WTC11 (cell line): Measurements from ENCODE around the gene EPHA1. TPM values are rescaled to one million over a fixed set of nuclear protein-coding genes. Genes with fewer than 3 reads are reported as not detected.

Experiments used
- ATAC-seq: fragments of 200-7000 bp; cut with Tn5 transposase; 2 replicates; pipeline ENCODE4 v1.10.0; 2021; ENCODE audit warnings: mild to moderate bottlenecking, moderate library complexity
- CTCF ChIA-PET: fragments of 300-600 bp; sonication (Branson Sonifier 250); formaldehyde crosslinking; loops from one replicate; lab custom pipeline; 2021; ENCODE audit warnings: antibody characterized with exemption; lab: Charles Lee
- POLR2A ChIA-PET: fragments of 350-600 bp; sonication (Branson Sonifier 250); formaldehyde crosslinking; loops from one replicate; lab custom pipeline; 2021; ENCODE audit warnings: antibody characterized with exemption; lab: Charles Lee
- DNase-seq: peaks from one replicate; pipeline ENCODE4 v3.0.0; 2021; ENCODE audit warnings: low spot score
- H3K27ac Mint-ChIP-seq: 2 replicates; pipeline ENCODE4 v1.8.0; 2021; ENCODE audit warnings: mixed read lengths
- H3K27me3 Mint-ChIP-seq: 2 replicates; pipeline ENCODE4 v1.8.0; 2021; ENCODE audit warnings: low read depth, mild to moderate bottlenecking, moderate library complexity, mixed read lengths
- H3K36me3 Mint-ChIP-seq: 2 replicates; pipeline ENCODE4 v1.8.0; 2021; ENCODE audit warnings: mixed read lengths
- H3K4me1 Mint-ChIP-seq: 2 replicates; pipeline ENCODE4 v1.8.0; 2022; ENCODE audit warnings: mixed read lengths
- H3K4me3 Mint-ChIP-seq: 2 replicates; pipeline ENCODE4 v1.8.0; 2021; ENCODE audit warnings: mild to moderate bottlenecking, moderate library complexity, mixed read lengths
- H3K9me3 Mint-ChIP-seq: 2 replicates; pipeline ENCODE4 v1.8.0; 2021; ENCODE audit warnings: mixed read lengths
- ATF1 ChIP-seq: sonication (generic); formaldehyde crosslinking; IDR thresholded peaks from 2 replicates; pipeline ENCODE4 v1.8.1; 2023; ENCODE audit warnings: mild to moderate bottlenecking, moderate library complexity, missing genetic modification reagents
- CTCF ChIP-seq: fragments of 200-600 bp; IDR thresholded peaks from 2 replicates; pipeline ENCODE4 v1.8.0; 2022; ENCODE audit warnings: antibody characterized with exemption
- FOXP1 ChIP-seq: sonication (generic); formaldehyde crosslinking; IDR thresholded peaks from 2 replicates; pipeline ENCODE4 v1.8.0; 2022; ENCODE audit warnings: missing genetic modification reagents, mild to moderate bottlenecking, moderate library complexity, borderline replicate concordance
- GABPB1 ChIP-seq: sonication (generic); formaldehyde crosslinking; IDR thresholded peaks from 2 replicates; pipeline ENCODE4 v1.8.1; 2023; ENCODE audit warnings: mild to moderate bottlenecking, missing genetic modification reagents
- HMGXB4 ChIP-seq: sonication (generic); formaldehyde crosslinking; IDR thresholded peaks from 2 replicates; pipeline ENCODE4 v1.8.1; 2023; ENCODE audit warnings: mild to moderate bottlenecking, moderate library complexity, missing genetic modification reagents
- NR1H2 ChIP-seq: sonication (generic); formaldehyde crosslinking; IDR thresholded peaks from 2 replicates; pipeline ENCODE4 v1.9.0; 2021; ENCODE audit warnings: mild to moderate bottlenecking, moderate library complexity, missing genetic modification reagents
- SMAD4 ChIP-seq: sonication (generic); formaldehyde crosslinking; IDR thresholded peaks from 2 replicates; pipeline ENCODE4 v1.8.0; 2022; ENCODE audit warnings: mild to moderate bottlenecking, missing genetic modification reagents
- TCF7 ChIP-seq: sonication (generic); formaldehyde crosslinking; IDR thresholded peaks from 2 replicates; pipeline ENCODE4 v1.8.0; 2022; ENCODE audit warnings: mild to moderate bottlenecking, low read depth, missing genetic modification reagents, moderate library complexity
- ZBTB43 ChIP-seq: sonication (generic); formaldehyde crosslinking; IDR thresholded peaks from 2 replicates; pipeline ENCODE4 v1.8.1; 2023; ENCODE audit warnings: mild to moderate bottlenecking, missing genetic modification reagents
- ZNF138 ChIP-seq: sonication (generic); formaldehyde crosslinking; conservative IDR thresholded peaks from 2 replicates; pipeline ENCODE4 v1.8.1; 2022; ENCODE audit warnings: mild to moderate bottlenecking, moderate library complexity, missing genetic modification reagents
- total RNA-seq: library from RNA; stranded (reverse); gene quantifications from 3 replicates; pipeline ENCODE4 v1.2.3, GENCODE V29; 2021
- TF ChIP-seq, protein P1 (sequence below): sonication (generic); formaldehyde crosslinking; conservative IDR thresholded peaks from 2 replicates; pipeline ENCODE4 v1.8.1; 2023; ENCODE audit warnings: mild to moderate bottlenecking, low read depth, missing genetic modification reagents, moderate library complexity
- TF ChIP-seq, protein P2 (sequence below): sonication (generic); formaldehyde crosslinking; IDR thresholded peaks from 2 replicates; pipeline ENCODE4 v1.8.1; 2023; ENCODE audit warnings: mild to moderate bottlenecking, missing genetic modification reagents, borderline replicate concordance
- TF ChIP-seq, protein P3 (sequence below): sonication (generic); formaldehyde crosslinking; IDR thresholded peaks from 2 replicates; pipeline ENCODE4 v1.8.1; 2022; ENCODE audit warnings: low read depth, mild to moderate bottlenecking, moderate library complexity, missing genetic modification reagents, borderline replicate concordance

Gene EPHA1
- total RNA-seq, 1 experiment from 2014 or later = 203 TPM

DNA sequence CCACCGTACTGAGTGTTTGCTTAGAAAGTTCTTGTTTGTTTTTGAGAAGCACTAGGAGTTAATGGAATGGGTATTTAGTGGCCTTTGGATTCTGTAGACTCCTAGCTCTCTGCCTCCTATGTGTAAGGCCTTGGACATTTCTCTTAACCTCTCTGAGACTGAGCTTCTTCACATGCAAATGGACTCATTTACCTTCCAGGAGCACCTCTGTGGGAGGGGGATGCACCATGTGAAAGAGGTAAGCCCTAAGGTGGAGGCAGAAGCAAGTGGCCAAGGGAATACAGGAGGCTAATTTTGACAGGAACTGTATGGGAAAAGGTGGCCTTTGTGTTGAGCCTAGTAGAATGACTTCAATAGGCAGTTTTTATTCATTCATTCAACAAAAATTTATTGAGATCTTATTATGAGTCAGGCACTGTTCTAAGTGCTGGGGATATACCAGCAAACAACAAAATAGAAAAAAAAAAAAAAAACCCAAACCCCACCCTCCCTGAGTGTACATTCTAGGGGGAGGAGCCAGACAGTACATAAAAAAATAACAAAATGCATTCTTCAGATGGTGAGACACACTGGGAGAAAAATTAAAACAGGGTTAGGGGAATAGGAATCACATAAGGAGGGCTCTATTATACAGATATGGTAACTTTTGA, 9.2 kb upstream of the EPHA1 start (continued):
- TF ChIP-seq ATF1 (CRISPR knock-in tag) (no peak), HMGXB4 (CRISPR knock-in tag) (no peak), TCF7 (CRISPR knock-in tag) (no peak), ZBTB43 (CRISPR knock-in tag) (no peak)

DNA sequence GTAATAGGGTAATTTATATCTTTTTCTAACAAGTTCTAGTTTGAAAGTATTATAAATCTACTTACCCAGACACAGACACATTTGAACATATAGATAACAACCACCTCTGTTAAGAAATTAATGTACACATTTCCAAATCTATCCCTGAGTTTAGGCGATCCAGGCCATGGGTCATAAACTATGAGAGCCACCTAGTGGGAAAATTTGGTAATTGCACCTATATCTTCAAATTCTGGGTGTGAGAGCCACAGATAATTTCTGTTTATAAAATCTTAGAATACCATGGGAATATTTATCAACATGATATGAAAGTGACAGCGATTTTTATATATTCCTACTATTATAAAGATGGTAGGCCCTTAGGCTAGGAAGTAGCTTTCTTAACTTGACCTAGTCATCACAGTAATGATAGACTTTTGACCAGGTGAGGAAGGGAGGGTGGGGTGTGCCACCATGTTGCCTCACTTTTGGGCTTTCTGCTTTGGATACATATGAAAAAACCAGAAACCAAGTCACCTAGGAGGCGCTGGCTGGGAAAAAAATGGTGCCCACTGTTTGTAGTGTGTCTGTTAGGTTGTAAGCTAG, 8.0 kb upstream of the EPHA1 start:
- H3K9me3 Mint-ChIP-seq = peaks cover 16% of the 10 kb centered on the region

GRCh38 chr7:143415742-143416397, 7.2 kb upstream of the EPHA1 start:
- Mint-ChIP-seq H3K4me3 (no peak overlapping the region), H3K4me1 (peaks cover 78% of the 10 kb centered on the region), H3K9me3 (peaks cover 13% of the 10 kb centered on the region), H3K27ac (peak overlapping the region; percentile 10), H3K27me3 (no peaks in the 10 kb centered on the region), H3K36me3 (peaks cover 21% of the 10 kb centered on the region)
- CTCF ChIA-PET = interaction anchor here (0.6 to 3.1 kb wide), 11 partner anchors 9 to 176 kb away, joined by 3 to 19 read pairs (median 3); no protein-coding TSS in a partner anchor
- POLR2A ChIA-PET = interaction anchor here (0.7 to 1.0 kb wide), 2 partner anchors 23 to 28 kb away, joined by 3 to 5 read pairs; no protein-coding TSS in a partner anchor
- no peak for DNase-seq
- no peak for ATAC-seq
- TF ChIP-seq FOXP1 (CRISPR knock-in tag) (no peak), GABPB1 (CRISPR knock-in tag) (no peak), ATF1 (CRISPR knock-in tag) (no peak), NR1H2 (CRISPR knock-in tag) (no peak), ZNF138 (CRISPR knock-in tag) (no peak), SMAD4 (CRISPR knock-in tag) (no peak)
- TF ChIP-seq, protein P1, sequence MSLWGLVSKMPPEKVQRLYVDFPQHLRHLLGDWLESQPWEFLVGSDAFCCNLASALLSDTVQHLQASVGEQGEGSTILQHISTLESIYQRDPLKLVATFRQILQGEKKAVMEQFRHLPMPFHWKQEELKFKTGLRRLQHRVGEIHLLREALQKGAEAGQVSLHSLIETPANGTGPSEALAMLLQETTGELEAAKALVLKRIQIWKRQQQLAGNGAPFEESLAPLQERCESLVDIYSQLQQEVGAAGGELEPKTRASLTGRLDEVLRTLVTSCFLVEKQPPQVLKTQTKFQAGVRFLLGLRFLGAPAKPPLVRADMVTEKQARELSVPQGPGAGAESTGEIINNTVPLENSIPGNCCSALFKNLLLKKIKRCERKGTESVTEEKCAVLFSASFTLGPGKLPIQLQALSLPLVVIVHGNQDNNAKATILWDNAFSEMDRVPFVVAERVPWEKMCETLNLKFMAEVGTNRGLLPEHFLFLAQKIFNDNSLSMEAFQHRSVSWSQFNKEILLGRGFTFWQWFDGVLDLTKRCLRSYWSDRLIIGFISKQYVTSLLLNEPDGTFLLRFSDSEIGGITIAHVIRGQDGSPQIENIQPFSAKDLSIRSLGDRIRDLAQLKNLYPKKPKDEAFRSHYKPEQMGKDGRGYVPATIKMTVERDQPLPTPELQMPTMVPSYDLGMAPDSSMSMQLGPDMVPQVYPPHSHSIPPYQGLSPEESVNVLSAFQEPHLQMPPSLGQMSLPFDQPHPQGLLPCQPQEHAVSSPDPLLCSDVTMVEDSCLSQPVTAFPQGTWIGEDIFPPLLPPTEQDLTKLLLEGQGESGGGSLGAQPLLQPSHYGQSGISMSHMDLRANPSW (CRISPR knock-in tag) = no peak
- TF ChIP-seq, protein P2, sequence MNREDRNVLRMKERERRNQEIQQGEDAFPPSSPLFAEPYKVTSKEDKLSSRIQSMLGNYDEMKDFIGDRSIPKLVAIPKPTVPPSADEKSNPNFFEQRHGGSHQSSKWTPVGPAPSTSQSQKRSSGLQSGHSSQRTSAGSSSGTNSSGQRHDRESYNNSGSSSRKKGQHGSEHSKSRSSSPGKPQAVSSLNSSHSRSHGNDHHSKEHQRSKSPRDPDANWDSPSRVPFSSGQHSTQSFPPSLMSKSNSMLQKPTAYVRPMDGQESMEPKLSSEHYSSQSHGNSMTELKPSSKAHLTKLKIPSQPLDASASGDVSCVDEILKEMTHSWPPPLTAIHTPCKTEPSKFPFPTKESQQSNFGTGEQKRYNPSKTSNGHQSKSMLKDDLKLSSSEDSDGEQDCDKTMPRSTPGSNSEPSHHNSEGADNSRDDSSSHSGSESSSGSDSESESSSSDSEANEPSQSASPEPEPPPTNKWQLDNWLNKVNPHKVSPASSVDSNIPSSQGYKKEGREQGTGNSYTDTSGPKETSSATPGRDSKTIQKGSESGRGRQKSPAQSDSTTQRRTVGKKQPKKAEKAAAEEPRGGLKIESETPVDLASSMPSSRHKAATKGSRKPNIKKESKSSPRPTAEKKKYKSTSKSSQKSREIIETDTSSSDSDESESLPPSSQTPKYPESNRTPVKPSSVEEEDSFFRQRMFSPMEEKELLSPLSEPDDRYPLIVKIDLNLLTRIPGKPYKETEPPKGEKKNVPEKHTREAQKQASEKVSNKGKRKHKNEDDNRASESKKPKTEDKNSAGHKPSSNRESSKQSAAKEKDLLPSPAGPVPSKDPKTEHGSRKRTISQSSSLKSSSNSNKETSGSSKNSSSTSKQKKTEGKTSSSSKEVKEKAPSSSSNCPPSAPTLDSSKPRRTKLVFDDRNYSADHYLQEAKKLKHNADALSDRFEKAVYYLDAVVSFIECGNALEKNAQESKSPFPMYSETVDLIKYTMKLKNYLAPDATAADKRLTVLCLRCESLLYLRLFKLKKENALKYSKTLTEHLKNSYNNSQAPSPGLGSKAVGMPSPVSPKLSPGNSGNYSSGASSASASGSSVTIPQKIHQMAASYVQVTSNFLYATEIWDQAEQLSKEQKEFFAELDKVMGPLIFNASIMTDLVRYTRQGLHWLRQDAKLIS (CRISPR knock-in tag) = no peak

More for the DNA sequence above, 8.0 kb upstream of the EPHA1 start:
- Mint-ChIP-seq H3K27me3 (no peaks in the 10 kb centered on the region), H3K36me3 (peaks cover 29% of the 10 kb centered on the region), H3K27ac (no peak overlapping the region), H3K4me1 (peaks cover 70% of the 10 kb centered on the region), H3K4me3 (no peak overlapping the region)
- POLR2A ChIA-PET = interaction anchor here (0.6 to 1.0 kb wide), 3 partner anchors 9 to 108 kb away, joined by 3 to 4 read pairs (median 3); no protein-coding TSS in a partner anchor
- TF ChIP-seq CTCF = peak; percentile 51
- TF ChIP-seq, protein P3, sequence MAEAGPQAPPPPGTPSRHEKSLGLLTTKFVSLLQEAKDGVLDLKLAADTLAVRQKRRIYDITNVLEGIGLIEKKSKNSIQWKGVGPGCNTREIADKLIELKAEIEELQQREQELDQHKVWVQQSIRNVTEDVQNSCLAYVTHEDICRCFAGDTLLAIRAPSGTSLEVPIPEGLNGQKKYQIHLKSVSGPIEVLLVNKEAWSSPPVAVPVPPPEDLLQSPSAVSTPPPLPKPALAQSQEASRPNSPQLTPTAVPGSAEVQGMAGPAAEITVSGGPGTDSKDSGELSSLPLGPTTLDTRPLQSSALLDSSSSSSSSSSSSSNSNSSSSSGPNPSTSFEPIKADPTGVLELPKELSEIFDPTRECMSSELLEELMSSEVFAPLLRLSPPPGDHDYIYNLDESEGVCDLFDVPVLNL (CRISPR knock-in tag) = no peak
- DNase-seq (no peak), ATAC-seq (no peak)
- CTCF ChIA-PET = interaction anchor here (0.7 to 3.1 kb wide), 18 partner anchors 9 to 319 kb away, joined by 3 to 26 read pairs (median 4); partner anchors contain the start of gene EPHA1
